ENCODE measurements around the gene CCL5. TPM values are rescaled to one million over a fixed set of nuclear protein-coding genes. Genes with fewer than 3 reads are reported as not detected.

The CCL5 gene
- total and polyA plus RNA-seq, 10 donors = 26.0 to 93.2 (median 64.3) TPM

- TF ChIP-seq POLR2AphosphoS5 (IDR thresholded peaks at IDR 0.05) (no peak), POLR2A (IDR thresholded peaks at IDR 0.05) (no peak), CTCF (IDR thresholded peaks at IDR 0.05 in 8 of 11, conservative IDR thresholded peaks at IDR 0.05 in 3 of 11) (no peak)
- Histone ChIP-seq H3K4me1 (no peaks in the 10 kb centered on the region), H3K36me3 (no peaks in the 10 kb centered on the region), H3K27me3 (replicated peaks in 1 of 7) (no peaks in the 10 kb centered on the region), H3K4me3 (no peak overlapping the region), H3K9me3 (no peaks in the 10 kb centered on the region), H3K27ac (no peak overlapping the region)
- DNase-seq = no peak
- WGBS, 5 donors = 82 to 91% (median 86%) methylated on average over 3 of the region's 3 CpGs
- intact Hi-C loops (cut with DNase I; ENCODE audit: low total_unique reads) = no loop called here
These were observed 35.2 kb upstream of the CCL5 start for GRCh38 chr17:35915153-35915964.

- Histone ChIP-seq H3K27ac (no peak overlapping the region), H3K27me3 (replicated peaks in 1 of 7) (no peaks in the 10 kb centered on the region), H3K4me3 (no peak overlapping the region), H3K4me1 (no peaks in the 10 kb centered on the region), H3K9me3 (no peaks in the 10 kb centered on the region), H3K36me3 (no peaks in the 10 kb centered on the region)
- no peak for DNase-seq
- intact Hi-C loops (cut with DNase I; ENCODE audit: low total_unique reads) = no loop called here
- WGBS, 5 donors = 88 to 95% (median 91%) methylated on average over 1 of the region's 1 CpG; no CpG with 5 or more reads in 1 of the 5 donors
- no peak for TF ChIP-seq CTCF (IDR thresholded peaks at IDR 0.05 in 8 of 11, conservative IDR thresholded peaks at IDR 0.05 in 3 of 11)
- TF ChIP-seq POLR2AphosphoS5 (IDR thresholded peaks at IDR 0.05) = no peak
- TF ChIP-seq POLR2A (IDR thresholded peaks at IDR 0.05) = no peak
These were observed 34.2 kb upstream of the CCL5 start for GRCh38 chr17:35914354-35914753.

GRCh38 chr17:35913609-35914008 lies 33.4 kb upstream of the CCL5 start:
- 81 to 88% (median 82%) methylated on average over 4 of the region's 4 CpGs for WGBS, 5 donors
- no peak overlapping the region for H3K27ac ChIP-seq
- no peaks in the 10 kb centered on the region for H3K4me1 ChIP-seq
- intact Hi-C loops (cut with DNase I; ENCODE audit: low total_unique reads) = no loop called here
- no peak for DNase-seq
- H3K9me3 ChIP-seq = no peaks in the 10 kb centered on the region
- no peaks in the 10 kb centered on the region for H3K36me3 ChIP-seq
- no peaks in the 10 kb centered on the region for H3K27me3 ChIP-seq (replicated peaks in 1 of 7)
- no peak overlapping the region for H3K4me3 ChIP-seq
- no peak for TF ChIP-seq POLR2AphosphoS5 (IDR thresholded peaks at IDR 0.05)
- TF ChIP-seq CTCF (IDR thresholded peaks at IDR 0.05 in 8 of 11, conservative IDR thresholded peaks at IDR 0.05 in 3 of 11) = no peak

- Histone ChIP-seq H3K4me1 (no peaks in the 10 kb centered on the region), H3K36me3 (no peaks in the 10 kb centered on the region), H3K4me3 (no peak overlapping the region), H3K27ac (no peak overlapping the region), H3K9me3 (no peaks in the 10 kb centered on the region), H3K27me3 (replicated peaks in 1 of 7) (no peaks in the 10 kb centered on the region)
- intact Hi-C loops (cut with DNase I; ENCODE audit: low total_unique reads) = no loop called here
- DNase-seq = no peak
- TF ChIP-seq POLR2AphosphoS5 (IDR thresholded peaks at IDR 0.05) (no peak), POLR2A (IDR thresholded peaks at IDR 0.05) (no peak), CTCF (IDR thresholded peaks at IDR 0.05 in 8 of 11, conservative IDR thresholded peaks at IDR 0.05 in 3 of 11) (no peak)
- WGBS, 5 donors = 79 to 96% (median 87%) methylated on average over 2 of the region's 2 CpGs
These were observed 32.8 kb upstream of the CCL5 start for GRCh38 chr17:35912942-35913341.
